ENCODE results near the gene WDR93. TPM values are rescaled to one million over a fixed set of nuclear protein-coding genes. Genes with fewer than 3 reads are reported as not detected.
A peak's percentile ranks its signal among the peaks of the same experiment; 100 is the strongest.

The WDR93 gene
- total and polyA plus RNA-seq, 2 of the 4 experiments (the other 2 are of a cell fraction) = not detected

GRCh38 chr15:89654301-89654761 lies 36.3 kb upstream of the WDR93 start:
- DNase-seq (peak; percentile 36), ATAC-seq (ENCODE audit: low read depth) (peak; percentile 6)
- peak overlapping the region; percentile 95 for H3K4me3 ChIP-seq (ENCODE audit: insufficient read depth, low read depth, low read length)
- H2BK20ac ChIP-seq (ENCODE audit: low read depth, low read length) = no peak overlapping the region
- H2BK5ac ChIP-seq (ENCODE audit: low read depth, low read length, poor library complexity, severe bottlenecking) = no peak overlapping the region
- POLR2A ChIA-PET (ENCODE audit: unreplicated experiment) = interaction anchor here (0.6 kb wide), 1 partner anchor 11 kb away, joined by 3 read pairs; no protein-coding TSS in a partner anchor
- H2BK15ac ChIP-seq (ENCODE audit: low read depth, low read length) = no peak overlapping the region
- H3K79me1 ChIP-seq (ENCODE audit: low read depth in 1 of 2, low read length in 2 of 2) = peaks cover 16 to 38% of the 10 kb centered on the region in 2 experiments
- H3K4ac ChIP-seq (ENCODE audit: low read depth, low read length) = peak overlapping the region; percentile 70
- peaks cover 5% of the 10 kb centered on the region for H3K4me1 ChIP-seq (ENCODE audit: control insufficient read depth, insufficient read depth, low read length)
- 18% methylated on average over 11 of the region's 14 CpGs; no CpG with 5 or more reads in 1 of the 2 experiments for WGBS, 2 experiments (ENCODE audit: extremely low coverage in 2 of 2, insufficient read length in 1 of 2)
- no TSS peak for BruUV-seq (replicated peaks)
- no peak overlapping the region; the same call in 1 of the 2 replicates for H3K14ac ChIP-seq (replicated peaks; ENCODE audit: low read depth, low read length)
- 0 out of 2 replicates have a peak overlapping the region, but pooled peaks have one; percentile 7 for H4K5ac ChIP-seq (ENCODE audit: low read depth, low read length)
- TF ChIP-seq MXI1 (IDR thresholded peaks at IDR 0.05; ENCODE audit: borderline replicate concordance, low read depth, low read length) (no peak), NFE2L2 (IDR thresholded peaks at IDR 0.05; ENCODE audit: low read depth, low read length) (no peak), USF2 (IDR thresholded peaks at IDR 0.05; ENCODE audit: low read depth, low read length) (no peak), FOS (IDR thresholded peaks at IDR 0.05; ENCODE audit: low read depth, low read length) (no peak), MAFK (IDR thresholded peaks at IDR 0.05; ENCODE audit: low read depth, low read length) (no peak), RFX5 (IDR thresholded peaks at IDR 0.05; ENCODE audit: low read depth, low read length) (no peak), MAZ (IDR thresholded peaks at IDR 0.05; ENCODE audit: borderline replicate concordance, low read depth, low read length) (no peak), BHLHE40 (IDR thresholded peaks at IDR 0.05; ENCODE audit: low read depth, low read length) (no peak), RCOR1 (IDR thresholded peaks at IDR 0.05; ENCODE audit: insufficient replicate concordance, low read length) (no peak), CEBPB (IDR thresholded peaks at IDR 0.05; ENCODE audit: low read depth, low read length) (no peak), RAD21 (IDR thresholded peaks at IDR 0.05; ENCODE audit: low read length) (no peak), SMC3 (IDR thresholded peaks at IDR 0.05; ENCODE audit: low read depth, low read length) (no peak)
- no peak overlapping the region for H3K18ac ChIP-seq (ENCODE audit: low read depth, low read length)
- peak overlapping the region; percentile 93 for H2AFZ ChIP-seq (replicated peaks; ENCODE audit: low read length, poor library complexity)
- peaks cover 10% of the 10 kb centered on the region for H3K36me3 ChIP-seq (ENCODE audit: control insufficient read depth, insufficient read depth, low read length)
- peak overlapping the region; percentile 14; the same call in 1 of the 2 replicates for H3K27ac ChIP-seq (ENCODE audit: insufficient read depth, low read length)
- intact Hi-C loops (cut with micrococcal nuclease) (no loop called here), in situ Hi-C loops (cut with MboI; ENCODE audit: low sequenced_read_pairs) (no loop called here), dilution Hi-C loops (cut with HindIII; ENCODE audit: low sequenced_read_pairs, unreplicated experiment) (no loop called here)
- H3K9me1 ChIP-seq (ENCODE audit: insufficient read depth, low read length) = peaks cover 10% of the 10 kb centered on the region
- H2AK9ac ChIP-seq (replicated peaks; ENCODE audit: low read depth, low read length, poor library complexity) = peak overlapping the region; percentile 94
- peak overlapping the region; percentile 71 for H3K9ac ChIP-seq (ENCODE audit: low read depth, low read length)
- peak overlapping the region; percentile 51; the same call in 1 of the 2 replicates for H2AK5ac ChIP-seq (ENCODE audit: low read depth, low read length)
- peaks cover 16% of the 10 kb centered on the region for H4K20me1 ChIP-seq (ENCODE audit: insufficient read depth, low read length)
- CTCF ChIA-PET = no interaction called here
- H4K91ac ChIP-seq (ENCODE audit: insufficient read depth, low read depth, low read length) = no peak overlapping the region
- peak overlapping the region in 1 of 2 experiments; percentile 12; a peak in 2 of 4 replicates for H4K8ac ChIP-seq (ENCODE audit: low read depth in 2 of 2, low read length in 2 of 2)
- H3K27me3 ChIP-seq (ENCODE audit: control insufficient read depth, insufficient read depth, low read length) = no peaks in the 10 kb centered on the region
- peak overlapping the region; percentile 87 for H3K4me2 ChIP-seq (ENCODE audit: low read depth, low read length)
- no peaks in the 10 kb centered on the region for H3K9me3 ChIP-seq (ENCODE audit: control insufficient read depth, insufficient read depth, low read length)
- H3K23ac ChIP-seq (ENCODE audit: low read depth, low read length) = peak overlapping the region; percentile 70
- no peak overlapping the region for H2BK120ac ChIP-seq (ENCODE audit: low read depth, low read length)
- H3K56ac ChIP-seq (ENCODE audit: extremely low read depth, insufficient read depth, low read length) = no peak overlapping the region; the same call in 1 of the 2 replicates

All from IMR-90 (cell line).